Activated CD8-positive, alpha-beta T cell treated with anti-CD3 and anti-CD28 coated beads for 36 hours (primary cell): Measurements from ENCODE around the gene SFXN5. TPM values are rescaled to one million over a fixed set of nuclear protein-coding genes. Genes with fewer than 3 reads are reported as not detected.

ENCODE experiments used
- ATAC-seq: fragments of 200-7000 bp; cut with Tn5 transposase; one replicate; pipeline ENCODE4 v1.10.0; 2021; ENCODE audit warnings: mild to moderate bottlenecking, moderate library complexity
- CTCF ChIA-PET: fragments of 350-600 bp; sonication (Branson Sonifier 250); formaldehyde crosslinking; loops from one replicate; lab custom pipeline; 2021; ENCODE audit warnings: antibody characterized with exemption; lab: Charles Lee
- POLR2A ChIA-PET: fragments of 350-600 bp; sonication (Branson Sonifier 250); formaldehyde crosslinking; loops from one replicate; lab custom pipeline; 2021; ENCODE audit warnings: antibody characterized with exemption; lab: Charles Lee
- DNase-seq: peaks from one replicate; pipeline ENCODE4 v3.0.0-alpha.2; 2020
- H3K27ac Mint-ChIP-seq: one replicate; pipeline ENCODE4 v1.8.0; 2021; ENCODE audit warnings: mild to moderate bottlenecking, mixed read lengths
- H3K27me3 Mint-ChIP-seq: one replicate; pipeline ENCODE4 v1.8.0; 2021; ENCODE audit warnings: mixed read lengths
- H3K36me3 Mint-ChIP-seq: one replicate; pipeline ENCODE4 v1.8.0; 2021; ENCODE audit warnings: low read depth, mixed read lengths
- H3K4me1 Mint-ChIP-seq: one replicate; pipeline ENCODE4 v1.8.0; 2021; ENCODE audit warnings: low read depth, mixed read lengths
- H3K4me3 Mint-ChIP-seq: one replicate; pipeline ENCODE4 v1.8.0; 2021; ENCODE audit warnings: mild to moderate bottlenecking, moderate library complexity, mixed read lengths
- H3K9me3 Mint-ChIP-seq: one replicate; pipeline ENCODE4 v1.8.0; 2021; ENCODE audit warnings: mixed read lengths
- intact Hi-C: fragments of 100-400 bp; cut with micrococcal nuclease; formaldehyde crosslinking; loops from one replicate; pipeline ENCODE4 v1.10.0; 2022
- total RNA-seq, 2 experiments: library from RNA; stranded (reverse); gene quantifications; one replicate each; pipeline ENCODE4 v1.2.3, GENCODE V29; 2021
- TF ChIP-seq, protein P1 (sequence below): fragments of 200-600 bp; IDR thresholded peaks from one replicate; pipeline ENCODE4 v1.8.0; 2022; ENCODE audit warnings: antibody characterized with exemption, mild to moderate bottlenecking

Gene SFXN5
- total RNA-seq, 2 experiments from 2014 or later, result 7.4 to 9.6 TPM

DNA sequence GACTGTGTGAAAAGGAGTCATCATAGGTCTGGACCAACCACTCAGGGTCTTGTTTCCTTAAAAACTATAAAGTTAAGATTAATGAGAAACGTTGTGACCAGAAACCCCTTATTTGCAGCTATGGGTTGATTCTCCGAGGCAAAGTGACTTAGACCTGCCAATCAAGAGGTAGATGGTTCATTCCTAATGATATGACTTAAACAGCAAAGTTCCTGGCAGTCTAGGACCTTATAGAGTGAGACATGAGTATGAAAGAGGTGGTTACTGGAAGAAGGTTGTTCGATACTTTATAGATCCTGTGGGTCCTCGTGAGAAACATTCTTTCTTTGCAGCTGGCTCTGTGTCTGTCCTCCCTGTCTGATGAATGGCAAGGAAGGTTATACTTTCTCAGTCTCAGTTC lies 8.0 kb downstream of the SFXN5 start:
- DNase-seq (no peak), ATAC-seq (no peak)
- no peaks in the 10 kb centered on the region for H3K9me3 Mint-ChIP-seq
- H3K4me3 Mint-ChIP-seq, result no peak overlapping the region
- ChIA-PET POLR2A (interaction anchor here (0.6 to 0.7 kb wide), 2 partner anchors 67 to 1550 kb away, joined by 3 read pairs; no protein-coding TSS in a partner anchor), CTCF (interaction anchor here (1.1 to 1.6 kb wide), 3 partner anchors 22 to 148 kb away, joined by 3 to 5 read pairs (median 4); no protein-coding TSS in a partner anchor)
- peaks cover 16% of the 10 kb centered on the region for H3K4me1 Mint-ChIP-seq
- TF ChIP-seq, protein P1, sequence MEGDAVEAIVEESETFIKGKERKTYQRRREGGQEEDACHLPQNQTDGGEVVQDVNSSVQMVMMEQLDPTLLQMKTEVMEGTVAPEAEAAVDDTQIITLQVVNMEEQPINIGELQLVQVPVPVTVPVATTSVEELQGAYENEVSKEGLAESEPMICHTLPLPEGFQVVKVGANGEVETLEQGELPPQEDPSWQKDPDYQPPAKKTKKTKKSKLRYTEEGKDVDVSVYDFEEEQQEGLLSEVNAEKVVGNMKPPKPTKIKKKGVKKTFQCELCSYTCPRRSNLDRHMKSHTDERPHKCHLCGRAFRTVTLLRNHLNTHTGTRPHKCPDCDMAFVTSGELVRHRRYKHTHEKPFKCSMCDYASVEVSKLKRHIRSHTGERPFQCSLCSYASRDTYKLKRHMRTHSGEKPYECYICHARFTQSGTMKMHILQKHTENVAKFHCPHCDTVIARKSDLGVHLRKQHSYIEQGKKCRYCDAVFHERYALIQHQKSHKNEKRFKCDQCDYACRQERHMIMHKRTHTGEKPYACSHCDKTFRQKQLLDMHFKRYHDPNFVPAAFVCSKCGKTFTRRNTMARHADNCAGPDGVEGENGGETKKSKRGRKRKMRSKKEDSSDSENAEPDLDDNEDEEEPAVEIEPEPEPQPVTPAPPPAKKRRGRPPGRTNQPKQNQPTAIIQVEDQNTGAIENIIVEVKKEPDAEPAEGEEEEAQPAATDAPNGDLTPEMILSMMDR, result no peak
- H3K36me3 Mint-ChIP-seq, result peaks cover 3% of the 10 kb centered on the region
- no peaks in the 10 kb centered on the region for H3K27me3 Mint-ChIP-seq
- no peak overlapping the region for H3K27ac Mint-ChIP-seq
- intact Hi-C loops, result no loop called here

DNA sequence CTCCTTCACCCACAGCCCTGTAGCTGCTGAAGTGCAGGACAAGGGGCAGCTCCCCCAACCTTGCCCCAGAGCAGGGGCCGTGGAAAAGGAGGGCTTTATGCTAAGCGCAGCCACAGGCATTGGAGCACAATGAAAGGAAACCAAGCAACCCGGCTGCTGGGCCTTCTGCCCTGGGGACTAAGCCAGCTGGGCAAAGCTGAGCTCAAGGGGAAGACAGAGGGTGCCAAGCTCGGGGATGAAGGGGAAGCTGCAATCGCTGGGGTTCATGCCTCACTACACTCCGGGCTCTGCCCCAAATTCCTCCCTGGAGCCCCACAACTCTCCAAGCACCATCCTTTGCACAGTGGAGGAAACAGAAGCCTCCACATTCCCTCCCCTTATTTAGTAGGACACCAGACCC lies 12.4 kb downstream of the SFXN5 start:
- H3K4me3 Mint-ChIP-seq, result no peak overlapping the region
- no peaks in the 10 kb centered on the region for H3K4me1 Mint-ChIP-seq
- H3K36me3 Mint-ChIP-seq, result peaks cover 17% of the 10 kb centered on the region
- intact Hi-C loops, result no loop called here
- TF ChIP-seq, protein P1, result no peak
- H3K27ac Mint-ChIP-seq, result no peak overlapping the region
- H3K9me3 Mint-ChIP-seq, result no peaks in the 10 kb centered on the region
- CTCF ChIA-PET, result no interaction called here
- DNase-seq, result no peak
- H3K27me3 Mint-ChIP-seq, result no peaks in the 10 kb centered on the region
- no peak for ATAC-seq
- POLR2A ChIA-PET, result no interaction called here

DNA sequence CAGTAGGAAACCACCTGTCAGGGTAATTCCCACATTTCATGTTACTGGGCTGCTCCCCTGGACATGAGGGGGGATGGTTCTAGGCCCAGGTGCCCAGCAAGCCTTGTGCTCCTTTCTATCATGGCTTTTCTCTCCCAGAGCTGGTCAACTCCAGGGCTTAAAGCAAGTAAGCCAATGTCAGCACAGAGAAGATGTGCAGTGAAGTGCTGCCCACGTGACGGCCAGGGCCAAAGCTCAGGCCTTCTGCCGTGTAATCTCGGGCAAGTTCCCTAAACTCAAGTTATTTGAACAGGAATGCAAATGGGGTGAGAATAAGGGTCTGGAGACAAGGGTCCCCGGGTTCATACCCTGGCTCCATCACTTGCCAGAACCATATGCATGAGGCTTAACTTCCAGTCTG lies 16.5 kb downstream of the SFXN5 start:
- ATAC-seq (no peak), DNase-seq (no peak)
- intact Hi-C loops, result no loop called here
- Mint-ChIP-seq H3K4me1 (no peaks in the 10 kb centered on the region), H3K4me3 (no peak overlapping the region), H3K9me3 (no peaks in the 10 kb centered on the region), H3K27me3 (no peaks in the 10 kb centered on the region), H3K27ac (no peak overlapping the region), H3K36me3 (peaks cover 17% of the 10 kb centered on the region)
- ChIA-PET POLR2A (interaction anchor here (1.0 kb wide), 1 partner anchor 10 kb away, joined by 3 read pairs; no protein-coding TSS in a partner anchor), CTCF (interaction anchor here (1.4 to 2.0 kb wide), 2 partner anchors 31 to 61 kb away, joined by 3 to 5 read pairs; no protein-coding TSS in a partner anchor)
- TF ChIP-seq, protein P1, result no peak

DNA sequence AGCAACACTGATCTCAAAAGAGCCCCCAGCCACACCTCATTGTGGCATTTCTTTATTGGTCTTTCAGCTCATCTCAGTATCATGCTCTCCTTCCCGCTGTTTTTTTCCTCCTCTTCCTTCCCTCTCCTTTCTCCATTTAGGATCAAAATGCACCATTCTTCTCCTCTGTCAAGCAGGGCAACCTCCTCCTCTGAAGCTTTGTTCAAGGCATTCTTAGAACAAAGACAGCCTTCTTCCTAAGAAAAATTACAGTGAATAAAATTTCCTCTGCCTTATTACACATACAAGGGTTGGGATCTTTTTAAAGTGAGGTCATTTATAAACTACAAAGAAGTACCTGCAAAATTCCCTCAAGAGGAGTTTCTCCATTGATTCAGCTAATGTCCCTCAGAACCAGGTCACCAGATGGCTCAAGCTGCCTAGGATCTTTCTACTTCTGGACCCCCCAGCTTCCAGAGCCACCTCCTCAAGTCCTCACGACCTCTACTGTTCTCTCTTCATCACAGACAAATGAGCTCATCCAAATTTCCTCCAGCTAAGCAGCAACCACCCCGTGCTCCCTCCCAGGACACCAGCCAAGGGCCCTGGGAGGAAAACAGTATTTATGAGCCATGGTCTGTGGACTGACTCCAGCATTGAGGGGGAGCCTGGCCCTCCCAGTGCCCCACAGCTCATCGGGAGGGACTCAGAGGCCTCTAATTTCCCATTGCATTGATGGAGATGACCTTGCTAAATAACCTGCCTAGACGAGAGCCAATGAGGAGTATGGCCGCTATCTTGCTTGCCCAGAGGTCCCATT lies 18.0 kb downstream of the SFXN5 start:
- Mint-ChIP-seq H3K9me3 (no peaks in the 10 kb centered on the region), H3K4me1 (no peaks in the 10 kb centered on the region), H3K27ac (no peak overlapping the region), H3K4me3 (no peak overlapping the region), H3K36me3 (peaks cover 14% of the 10 kb centered on the region), H3K27me3 (no peaks in the 10 kb centered on the region)
- TF ChIP-seq, protein P1, result no peak
- intact Hi-C loops, result no loop called here
- no peak for ATAC-seq
- ChIA-PET POLR2A (interaction anchor here (0.9 kb wide), 1 partner anchor 9 kb away, joined by 3 read pairs; no protein-coding TSS in a partner anchor), CTCF (interaction anchor here (1.2 to 2.0 kb wide), 2 partner anchors 32 to 159 kb away, joined by 3 to 5 read pairs; no protein-coding TSS in a partner anchor)
- no peak for DNase-seq

DNA sequence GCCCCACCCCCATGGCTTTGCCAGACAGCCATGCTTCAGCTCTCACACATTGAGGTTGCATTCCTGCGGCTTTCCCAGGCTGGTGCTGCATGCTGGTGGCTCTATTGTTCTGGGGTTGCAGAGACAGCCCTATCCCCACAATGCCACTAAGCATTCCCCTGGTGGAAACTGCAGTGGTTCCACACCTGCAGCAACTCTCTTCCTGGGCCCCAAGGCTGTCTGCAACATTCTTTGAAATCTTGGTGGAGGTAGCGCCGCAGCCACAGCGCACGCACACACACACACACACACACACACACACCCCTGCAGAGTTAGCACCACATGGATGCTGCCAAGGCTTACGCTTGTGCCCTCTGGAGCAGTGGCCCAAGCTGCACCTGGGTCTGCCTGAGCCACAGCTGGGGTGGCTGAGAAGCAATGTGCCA lies 21.4 kb downstream of the SFXN5 start:
- Mint-ChIP-seq H3K4me3 (no peak overlapping the region), H3K4me1 (no peaks in the 10 kb centered on the region), H3K27ac (no peak overlapping the region), H3K9me3 (no peaks in the 10 kb centered on the region), H3K36me3 (no peaks in the 10 kb centered on the region), H3K27me3 (no peaks in the 10 kb centered on the region)
- POLR2A ChIA-PET, result no interaction called here
- ATAC-seq (no peak), DNase-seq (no peak)
- TF ChIP-seq, protein P1, result no peak
- intact Hi-C loops, result no loop called here
- CTCF ChIA-PET, result no interaction called here
